VCaP (cell line): ENCODE results near the gene SLC13A3.

Experiments
- H3K27ac ChIP-seq: fragments of 450-650 bp; 2 replicates; pipeline ENCODE4 v1.5.1; 2017
- CTCF ChIP-seq: fragments of 450-650 bp; conservative IDR thresholded peaks from 2 replicates; pipeline ENCODE4 v1.5.1; 2017; ENCODE audit warnings: mild to moderate bottlenecking, moderate library complexity

The SLC13A3 gene

GRCh38 chr20:46694484-46694883, 43.2 kb upstream of the SLC13A3 start:
- no peak overlapping the region for H3K27ac ChIP-seq
- TF ChIP-seq CTCF, result no peak

- TF ChIP-seq CTCF, result no peak
- H3K27ac ChIP-seq, result no peak overlapping the region
These were observed 39.9 kb upstream of the SLC13A3 start for GRCh38 chr20:46691196-46691595.

- peak overlapping the region; percentile 97 for H3K27ac ChIP-seq
- no peak for TF ChIP-seq CTCF
These were observed 39.2 kb upstream of the SLC13A3 start for GRCh38 chr20:46690219-46691106.

GRCh38 chr20:46689754-46690085, 38.5 kb upstream of the SLC13A3 start:
- peak overlapping the region; percentile 97 for H3K27ac ChIP-seq
- no peak for TF ChIP-seq CTCF

- peak within 1 kb of the TSS; percentile 97 for H3K27ac ChIP-seq
These were observed 38.0 kb upstream of the SLC13A3 start, which contains the start of gene TP53RK for GRCh38 chr20:46689082-46689753. TP53RK (minus strand) TSS chr20:46689444; CDS start chr20:46689414, 30 bp downstream.

GRCh38 chr20:46688151-46689081, 37.2 kb upstream of the SLC13A3 start:
- no peak for TF ChIP-seq CTCF
- peak overlapping the region; percentile 97 for H3K27ac ChIP-seq

More at GRCh38 chr20:46689082-46689753, 38.0 kb upstream of the SLC13A3 start, which contains the start of gene TP53RK:
- peak; percentile 5; the same call in 1 of the 2 replicates for TF ChIP-seq CTCF
